Fibroblast of lung (primary cell): Measurements from ENCODE around the gene ANKS4B. TPM values are rescaled to one million over a fixed set of nuclear protein-coding genes. Genes with fewer than 3 reads are reported as not detected.

Experiments used
- DNase-seq, 2 donors: peaks; one replicate each; pipeline versions ENCODE4 v3.0.0 to v3.0.0-alpha.2; 2010; ENCODE audit warnings: low read depth in 2 of 2
- H2AFZ ChIP-seq: 2 replicates; pipeline ENCODE4 v1.5.1; 2012; ENCODE audit warnings: low read length, control low read depth, inconsistent platforms
- H3K27ac ChIP-seq: 2 replicates; pipeline ENCODE4 v1.5.1; 2011; ENCODE audit warnings: low read length, control low read depth; ENCODE audit not compliant: insufficient read depth
- H3K27me3 ChIP-seq: 2 replicates; pipeline ENCODE4 v1.5.1; 2011; ENCODE audit warnings: mild to moderate bottlenecking, low read length; ENCODE audit not compliant: control insufficient read depth, insufficient read depth
- H3K36me3 ChIP-seq: 2 replicates; pipeline ENCODE4 v1.5.1; 2011; ENCODE audit warnings: low read length; ENCODE audit not compliant: control insufficient read depth, insufficient read depth
- H3K4me1 ChIP-seq: 2 replicates; pipeline ENCODE4 v1.5.1; 2011; ENCODE audit warnings: low read length; ENCODE audit not compliant: control insufficient read depth, insufficient read depth; ENCODE audit errors: extremely low read depth
- H3K4me2 ChIP-seq: 2 replicates; pipeline ENCODE4 v1.5.1; 2011; ENCODE audit warnings: low read length, control low read depth; ENCODE audit not compliant: insufficient read depth; ENCODE audit errors: extremely low read depth
- H3K4me3 ChIP-seq, 4 experiments: fragments of 200-600 bp in 1 of 4; sonication (generic) in 1 of 4; replicated peaks in 1 of 4; 2 replicates each; pipeline ENCODE4 v1.5.1; 2011 to 2016; ENCODE audit warnings: low read length in 4 of 4, low read depth in 3 of 4, mild to moderate bottlenecking in 3 of 4, control low read depth in 2 of 4, inconsistent platforms in 1 of 4, mixed read lengths in 1 of 4; ENCODE audit not compliant: insufficient read depth in 1 of 4; ENCODE audit errors: control extremely low read depth in 1 of 4
- H3K79me2 ChIP-seq: 2 replicates; pipeline ENCODE4 v1.5.1; 2012; ENCODE audit warnings: mild to moderate bottlenecking, low read length, inconsistent platforms; ENCODE audit not compliant: control insufficient read depth, insufficient read depth
- H3K9ac ChIP-seq: 2 replicates; pipeline ENCODE4 v1.5.1; 2011; ENCODE audit warnings: mild to moderate bottlenecking, low read length, control low read depth; ENCODE audit not compliant: insufficient read depth
- H3K9me3 ChIP-seq: 2 replicates; pipeline ENCODE4 v1.5.1; 2012; ENCODE audit warnings: low read depth, low read length; ENCODE audit not compliant: control insufficient read depth, insufficient read depth
- H4K20me1 ChIP-seq: 2 replicates; pipeline ENCODE4 v1.5.1; 2011; ENCODE audit warnings: low read length; ENCODE audit not compliant: control insufficient read depth, insufficient read depth; ENCODE audit errors: extremely low read depth
- CTCF ChIP-seq, 2 donors: IDR thresholded peaks in 1 of 2; conservative IDR thresholded peaks in 1 of 2; 1 replicate in 1 of 2; 2 replicates in 1 of 2; pipeline ENCODE4 v1.5.1; 2011 to 2012; ENCODE audit warnings: low read length in 2 of 2, control low read depth in 1 of 2, inconsistent platforms in 1 of 2, low read depth in 1 of 2, mild to moderate bottlenecking in 1 of 2
- EZH2 ChIP-seq: IDR thresholded peaks from 2 replicates; pipeline ENCODE4 v1.5.1; 2012; ENCODE audit warnings: low read length, control low read depth, mild to moderate bottlenecking; ENCODE audit errors: missing control alignments
- polyA plus RNA-seq, 2 donors: library from polyadenylated mRNA; depleted of rRNA in 1 of 2; stranded (reverse) in 1 of 2; unstranded in 1 of 2; fragments of >200 nt; gene quantifications; 2 replicates each; pipeline ENCODE4 v1.2.1, GENCODE V29; 2011 to 2012; ENCODE audit warnings: missing spikeins in 1 of 2
- total RNA-seq: library from RNA; depleted of rRNA; stranded (reverse); fragments of >200 nt; gene quantifications from 2 replicates; pipeline ENCODE4 v1.2.1, GENCODE V29; 2014

The ANKS4B gene
- total and polyA plus RNA-seq, 2 donors (not counting 1 experiment from before 2014, with no cell fraction given) = not detected

- no peak overlapping the region for H3K9ac ChIP-seq
- H2AFZ ChIP-seq = no peak overlapping the region
- H3K27ac ChIP-seq = peak overlapping the region; percentile 57
- peak overlapping the region; percentile 56 to 84 (median 60) for H3K4me3 ChIP-seq
- peak; percentile 72 to 89 for DNase-seq
- no peaks in the 10 kb centered on the region for H3K36me3 ChIP-seq
- TF ChIP-seq CTCF (conservative IDR thresholded peaks at IDR 0.05 in 1 of 2, IDR thresholded peaks at IDR 0.05 in 1 of 2; ENCODE audit: low read depth in 1 of 2, low read length in 2 of 2) (no peak), EZH2 (no peak)
- peak overlapping the region; percentile 85 for H3K4me2 ChIP-seq
- H4K20me1 ChIP-seq = no peaks in the 10 kb centered on the region
- H3K9me3 ChIP-seq = no peaks in the 10 kb centered on the region
- H3K27me3 ChIP-seq = no peaks in the 10 kb centered on the region
- H3K4me1 ChIP-seq = peaks cover 3% of the 10 kb centered on the region
- H3K79me2 ChIP-seq = peaks cover 4% of the 10 kb centered on the region
These were observed 69.5 kb downstream of the ANKS4B start for GRCh38 chr16:21302898-21303528.

Other genes starting within 250 kb of the ANKS4B start
- gene DNAH3, start 82.9 kb upstream of the ANKS4B start, total RNA-seq = not detected in 2 replicates
- gene DNAH3, start 82.9 kb upstream of the ANKS4B start, polyA plus RNA-seq = 0.01 TPM in 1 of 2 replicates, not detected in the other
- 112 and 123 TPM in 2 replicates for gene LDAF1, start 75.0 kb upstream of the ANKS4B start, total RNA-seq
- gene LDAF1, start 75.0 kb upstream of the ANKS4B start, polyA plus RNA-seq = 31.6 and 36.3 TPM in 2 replicates
- gene ZP2, start 22.1 kb upstream of the ANKS4B start, total RNA-seq = not detected in 2 replicates
- gene ZP2, start 22.1 kb upstream of the ANKS4B start, polyA plus RNA-seq = not detected in 2 replicates
- 0.26 and 0.50 TPM in 2 replicates for gene CRYM, start 44.6 kb downstream of the ANKS4B start, total RNA-seq
- gene CRYM, start 44.6 kb downstream of the ANKS4B start, polyA plus RNA-seq = 0.06 and 0.30 TPM in 2 replicates